CD14-positive monocyte (primary cell): ENCODE measurements around the gene AIRE. TPM values are rescaled to one million over a fixed set of nuclear protein-coding genes. Genes with fewer than 3 reads are reported as not detected.

Source experiments
- DNase-seq, 3 donors: peaks; one replicate each; pipeline ENCODE4 v3.0.0-alpha.2; 2011 to 2022
- H2AFZ ChIP-seq: 2 replicates; pipeline ENCODE4 v1.6.0; 2012; ENCODE audit warnings: mild to moderate bottlenecking, low read depth, low read length, inconsistent platforms; ENCODE audit not compliant: insufficient read depth, poor library complexity, severe bottlenecking
- H3K27ac ChIP-seq, 2 donors: 1 replicate in 1 of 2; 2 replicates in 1 of 2; pipeline ENCODE4 v1.5.1; 2012 to 2013; ENCODE audit warnings: low read length in 2 of 2, control low read depth in 1 of 2, inconsistent platforms in 1 of 2, low read depth in 1 of 2, mild to moderate bottlenecking in 1 of 2
- H3K27me3 ChIP-seq, 2 donors: one replicate each; pipeline versions ENCODE4 v1.6.0 to v1.6.1; 2011 to 2013; ENCODE audit warnings: low read length in 2 of 2; ENCODE audit not compliant: control insufficient read depth in 2 of 2, insufficient read depth in 2 of 2
- H3K36me3 ChIP-seq, 2 donors: replicated peaks in 1 of 2; 1 replicate in 1 of 2; 2 replicates in 1 of 2; pipeline versions ENCODE4 v1.5.1 to v1.6.1; 2012 to 2013; ENCODE audit warnings: low read length in 2 of 2, control low read depth in 1 of 2, inconsistent platforms in 1 of 2, mild to moderate bottlenecking in 1 of 2; ENCODE audit not compliant: insufficient read depth in 2 of 2, control insufficient read depth in 1 of 2
- H3K4me1 ChIP-seq, 2 donors: 1 replicate in 1 of 2; 2 replicates in 1 of 2; pipeline versions ENCODE4 v1.5.1 to v1.6.1; 2012 to 2013; ENCODE audit warnings: low read length in 2 of 2, control low read depth in 1 of 2, inconsistent platforms in 1 of 2, mild to moderate bottlenecking in 1 of 2, moderate library complexity in 1 of 2; ENCODE audit not compliant: insufficient read depth in 2 of 2, control insufficient read depth in 1 of 2
- H3K4me2 ChIP-seq: replicated peaks from 2 replicates; pipeline ENCODE3; 2012; ENCODE audit warnings: low read length, moderate library complexity, mild to moderate bottlenecking; ENCODE audit not compliant: poor library complexity, severe bottlenecking; ENCODE audit errors: extremely low read depth
- H3K4me3 ChIP-seq, 3 experiments: fragments of 200-600 bp in 1 of 3; sonication (generic) in 1 of 3; replicated peaks in 1 of 3; 1 replicate in 2 of 3; 2 replicates in 1 of 3; pipeline ENCODE4 v1.5.1; 2011 to 2013; ENCODE audit warnings: low read length in 3 of 3, mild to moderate bottlenecking in 3 of 3, control low read depth in 2 of 3, low read depth in 2 of 3, inconsistent platforms in 1 of 3, moderate library complexity in 1 of 3
- H3K79me2 ChIP-seq: 2 replicates; pipeline ENCODE4 v1.6.0; 2012; ENCODE audit warnings: mild to moderate bottlenecking, control low read depth, inconsistent platforms, low read length, moderate library complexity; ENCODE audit not compliant: insufficient read depth
- H3K9ac ChIP-seq: 2 replicates; pipeline ENCODE4 v1.6.0; 2017; ENCODE audit warnings: low read length, mild to moderate bottlenecking; ENCODE audit not compliant: insufficient read depth, poor library complexity, severe bottlenecking
- H3K9me3 ChIP-seq, 2 donors: replicated peaks in 1 of 2; 1 replicate in 1 of 2; 2 replicates in 1 of 2; pipeline versions ENCODE4 v1.5.1 to v1.6.1; 2012 to 2013; ENCODE audit warnings: low read length in 2 of 2, control low read depth in 1 of 2; ENCODE audit not compliant: control insufficient read depth in 1 of 2, insufficient read depth in 1 of 2
- H4K20me1 ChIP-seq: 2 replicates; pipeline ENCODE4 v1.6.0; 2012; ENCODE audit warnings: mild to moderate bottlenecking, low read length, control low read depth, moderate library complexity; ENCODE audit not compliant: insufficient read depth
- H3K27ac Mint-ChIP-seq, 7 donors: one replicate each; pipeline ENCODE4 v1.8.0; 2020; ENCODE audit warnings: mild to moderate bottlenecking in 7 of 7, mixed read lengths in 7 of 7, moderate library complexity in 6 of 7, inconsistent platforms in 2 of 7
- H3K27me3 Mint-ChIP-seq, 3 donors: one replicate each; pipeline ENCODE4 v1.8.0; 2021 to 2022; ENCODE audit warnings: low read depth in 3 of 3, mild to moderate bottlenecking in 3 of 3, mixed read lengths in 3 of 3, moderate library complexity in 3 of 3, inconsistent platforms in 1 of 3
- H3K36me3 Mint-ChIP-seq, 2 donors: one replicate each; pipeline ENCODE4 v1.8.0; 2020; ENCODE audit warnings: mixed read lengths in 2 of 2, inconsistent platforms in 1 of 2, mild to moderate bottlenecking in 1 of 2
- H3K4me1 Mint-ChIP-seq: one replicate; pipeline ENCODE4 v1.8.0; 2020; ENCODE audit warnings: mild to moderate bottlenecking, mixed read lengths
- H3K4me3 Mint-ChIP-seq, 2 donors: one replicate each; pipeline ENCODE4 v1.8.0; 2020; ENCODE audit warnings: mild to moderate bottlenecking in 2 of 2, mixed read lengths in 2 of 2, moderate library complexity in 1 of 2
- H3K9me3 Mint-ChIP-seq, 7 donors: one replicate each; pipeline ENCODE4 v1.8.0; 2020 to 2022; ENCODE audit warnings: mixed read lengths in 7 of 7, mild to moderate bottlenecking in 6 of 7, moderate library complexity in 6 of 7, inconsistent platforms in 2 of 7
- CTCF ChIP-seq: fragments of 200-600 bp; IDR thresholded peaks from one replicate; pipeline ENCODE4 v1.8.0; 2022; ENCODE audit warnings: antibody characterized with exemption, mild to moderate bottlenecking
- WGBS: methylation state at CpG from one replicate; pipeline ENCODE4 v1.1.5; 2013; ENCODE audit warnings: missing lambda C conversion rate; ENCODE audit not compliant: insufficient coverage; 5-methylcytosine and 5-hydroxymethylcytosine counted together
- intact Hi-C, 2 donors: fragments of 100-400 bp; cut with micrococcal nuclease; formaldehyde crosslinking; loops; one replicate each; pipeline versions ENCODE4 v1.15.0 to v1.15.1; 2023
- polyA plus RNA-seq, 3 donors: library from polyadenylated mRNA; depleted of rRNA in 1 of 3; unstranded in 2 of 3; stranded (reverse) in 1 of 3; fragments of 300-500 nt in 2 of 3; fragments of >200 nt in 1 of 3; fragmentation: Illumina TruSeq in 2 of 3; gene quantifications; 1 replicate in 2 of 3; 2 replicates in 1 of 3; pipeline ENCODE4 v1.2.3, GENCODE V29; 2012 to 2021

AIRE gene
- polyA plus RNA-seq, 3 donors: not detected

- Histone ChIP-seq H3K79me2 (no peaks in the 10 kb centered on the region), H3K4me2 (no peak overlapping the region), H2AFZ (no peak overlapping the region), H3K9me3 (no peaks in the 10 kb centered on the region), H3K27ac (no peak overlapping the region), H3K9ac (no peak overlapping the region), H3K27me3 (no peaks in the 10 kb centered on the region), H3K4me1 (no peaks in the 10 kb centered on the region), H3K36me3 (no peaks in the 10 kb centered on the region), H4K20me1 (no peaks in the 10 kb centered on the region), H3K4me3 (no peak overlapping the region)
- no peak for TF ChIP-seq CTCF
- Mint-ChIP-seq H3K36me3 (no peaks in the 10 kb centered on the region), H3K4me1 (no peaks in the 10 kb centered on the region), H3K4me3 (no peak overlapping the region), H3K9me3 (no peaks in the 10 kb centered on the region), H3K27ac (no peak overlapping the region), H3K27me3 (peaks cover 2 to 10% (median 8%) of the 10 kb centered on the region in 3 donors)
- intact Hi-C loops: no loop called here
- DNase-seq: no peak
- 87% methylated on average over 3 of the region's 4 CpGs for WGBS
Observed at GRCh38 chr21:44260066-44260465, 25.6 kb upstream of the AIRE start.

GRCh38 chr21:44260791-44261631, 24.7 kb upstream of the AIRE start:
- 95% methylated on average over 14 of the region's 19 CpGs for WGBS
- no peak for TF ChIP-seq CTCF
- no peaks in the 10 kb centered on the region for H3K36me3 ChIP-seq
- H3K27ac Mint-ChIP-seq: peak overlapping the region in 2 of 7 donors; percentile 21 to 53
- no peaks in the 10 kb centered on the region for H4K20me1 ChIP-seq
- no peaks in the 10 kb centered on the region for H3K27me3 ChIP-seq
- H3K9me3 Mint-ChIP-seq: no peaks in the 10 kb centered on the region
- no peak overlapping the region for H3K4me2 ChIP-seq
- intact Hi-C loops: no loop called here
- no peaks in the 10 kb centered on the region for H3K4me1 ChIP-seq
- H3K9me3 ChIP-seq: no peaks in the 10 kb centered on the region
- H3K9ac ChIP-seq: no peak overlapping the region
- H3K27me3 Mint-ChIP-seq: peaks cover under 1 to 10% (median 6%) of the 10 kb centered on the region in 3 donors
- no peaks in the 10 kb centered on the region for H3K4me1 Mint-ChIP-seq
- H2AFZ ChIP-seq: no peak overlapping the region
- no peak overlapping the region for H3K4me3 Mint-ChIP-seq
- no peak overlapping the region for H3K27ac ChIP-seq
- DNase-seq: no peak
- no peaks in the 10 kb centered on the region for H3K79me2 ChIP-seq
- no peak overlapping the region for H3K4me3 ChIP-seq
- no peaks in the 10 kb centered on the region for H3K36me3 Mint-ChIP-seq
